ENCODE data around the gene RGS16.

The RGS16 gene

GRCh38 chr1:182570611-182570970 is 33.6 kb downstream of the RGS16 start:
- DNase-seq: no peak

- DNase-seq: no peak
Observed at GRCh38 chr1:182569939-182570610, 34.1 kb downstream of the RGS16 start.

DNA sequence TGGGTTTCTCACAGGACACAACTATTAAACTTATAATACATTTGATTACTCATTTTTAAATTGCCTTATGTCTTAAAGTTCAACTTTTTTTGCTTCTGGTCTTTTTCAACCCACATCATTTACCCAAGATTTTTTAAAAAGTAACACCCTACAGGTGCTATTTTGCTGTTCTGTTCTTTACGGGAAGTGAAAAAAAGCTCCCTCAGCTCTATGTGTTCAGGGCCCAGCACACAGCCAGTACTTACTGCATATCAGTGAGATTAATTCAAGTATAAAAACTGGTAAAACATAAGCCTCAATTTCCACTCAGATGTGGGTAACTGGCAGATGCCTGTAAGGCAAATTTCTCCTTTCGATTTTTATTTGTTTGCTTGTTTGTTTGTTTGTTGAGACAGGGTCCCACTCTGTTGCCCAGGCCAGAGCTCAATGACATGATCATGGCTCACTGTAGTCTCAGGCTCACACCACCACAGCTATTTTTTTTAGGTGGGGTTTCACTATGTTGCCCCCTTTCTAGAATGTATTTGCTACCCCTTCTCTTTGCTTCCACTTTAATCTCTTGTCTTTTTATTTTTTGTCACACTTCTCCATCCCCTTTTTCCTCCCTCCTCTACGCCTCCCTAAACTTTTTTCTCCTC is 35.4 kb downstream of the RGS16 start:
- no peak for DNase-seq

GRCh38 chr1:182567629-182568028 is 36.6 kb downstream of the RGS16 start:
- DNase-seq: no peak

DNA sequence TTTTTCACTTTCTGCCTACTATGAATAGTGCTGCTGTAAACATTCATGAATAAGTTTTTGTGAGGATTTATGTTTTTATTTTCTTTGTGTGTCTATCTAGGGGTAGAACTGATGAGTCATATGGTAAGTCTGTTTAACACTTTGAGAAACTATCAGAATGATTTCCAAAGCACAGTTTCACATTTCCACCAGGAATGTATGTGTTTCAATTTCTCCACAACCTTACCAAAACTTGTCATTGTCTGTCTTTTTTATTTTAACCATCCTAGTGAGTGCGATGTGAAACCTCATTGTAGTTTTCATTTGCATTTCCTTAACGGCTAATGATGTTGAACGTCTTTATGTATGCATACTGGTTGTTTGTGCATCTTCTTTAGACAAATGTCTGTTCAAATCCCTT is 38.7 kb downstream of the RGS16 start:
- DNase-seq: no peak

DNA sequence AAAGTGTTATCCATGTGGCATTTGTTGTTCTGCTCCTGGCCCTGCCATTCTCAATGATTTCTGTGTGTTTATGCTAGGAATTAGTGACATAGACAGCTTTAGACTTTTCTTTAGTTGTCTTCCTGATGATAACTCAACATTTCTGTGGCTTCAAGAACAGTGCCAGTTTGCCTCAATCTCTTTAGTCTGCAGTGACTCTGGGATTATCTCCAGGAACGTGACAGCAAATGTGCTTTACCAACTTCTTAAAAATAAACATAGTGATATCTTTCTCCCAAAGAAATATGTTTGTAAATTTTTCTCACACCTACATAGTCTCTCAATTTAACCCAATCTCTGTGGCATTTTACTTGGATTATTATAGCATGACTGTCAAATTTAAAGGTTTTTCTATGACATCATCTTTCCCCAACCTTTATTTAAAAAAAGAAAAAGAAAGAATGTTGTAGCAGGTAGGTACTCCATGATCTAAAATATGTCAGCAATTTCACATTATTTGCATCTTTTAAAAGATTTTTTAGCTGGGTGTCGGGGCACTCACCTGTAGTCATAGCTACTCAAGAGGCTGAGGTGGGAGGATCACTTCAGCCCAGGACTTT is 39.7 kb downstream of the RGS16 start:
- no peak for DNase-seq

- no peak for DNase-seq
Observed at GRCh38 chr1:182563095-182563494, 41.1 kb downstream of the RGS16 start.

DNA sequence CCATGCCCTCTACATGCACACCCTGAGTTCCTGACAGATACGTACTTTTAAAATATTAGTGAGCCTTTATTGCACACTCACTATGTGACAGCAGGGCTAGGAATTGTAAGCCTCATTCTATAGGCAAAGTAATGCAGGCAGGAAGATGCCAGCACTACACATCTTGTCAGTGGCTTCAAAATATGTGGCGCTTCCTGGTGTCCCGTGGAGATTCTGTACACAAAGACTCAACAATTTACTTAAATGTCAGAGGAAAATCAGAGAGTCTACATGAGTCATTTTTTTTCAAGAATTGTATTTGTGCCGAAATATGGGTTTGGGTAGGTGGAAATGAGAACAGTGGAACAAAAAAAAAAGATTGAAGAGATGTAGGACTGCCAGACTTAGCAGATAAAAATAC is 42.7 kb downstream of the RGS16 start:
- DNase-seq: no peak

DNA sequence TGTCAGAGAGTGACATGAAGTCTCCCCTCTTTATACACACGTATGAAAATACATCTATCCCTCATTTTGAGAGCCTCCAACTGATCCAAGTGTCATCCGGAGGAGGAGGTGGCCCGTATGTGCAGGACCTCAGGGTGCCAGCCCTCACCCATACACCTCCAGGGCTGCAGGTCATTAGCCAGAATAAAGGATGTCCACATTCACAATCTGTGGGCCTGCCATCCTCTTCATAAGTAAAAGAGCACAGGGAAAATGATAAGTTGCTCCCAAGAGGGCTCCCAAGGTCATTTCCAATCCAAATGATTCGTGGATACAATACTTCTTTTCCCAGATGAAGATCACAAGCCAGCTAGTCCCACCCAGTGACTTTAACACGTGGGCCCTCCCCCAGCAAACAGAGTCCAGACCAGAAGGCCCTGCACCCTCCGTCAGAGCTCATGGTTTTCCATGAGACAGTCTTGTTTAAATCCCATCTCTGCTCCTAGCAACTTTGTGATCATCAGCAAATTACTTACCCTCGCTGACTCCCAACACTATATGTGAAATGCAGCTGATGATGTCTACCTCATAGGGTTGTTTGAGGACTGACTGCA is 43.7 kb downstream of the RGS16 start:
- DNase-seq: no peak

GRCh38 chr1:182556279-182556678 is 47.9 kb downstream of the RGS16 start:
- DNase-seq: no peak

DNA sequence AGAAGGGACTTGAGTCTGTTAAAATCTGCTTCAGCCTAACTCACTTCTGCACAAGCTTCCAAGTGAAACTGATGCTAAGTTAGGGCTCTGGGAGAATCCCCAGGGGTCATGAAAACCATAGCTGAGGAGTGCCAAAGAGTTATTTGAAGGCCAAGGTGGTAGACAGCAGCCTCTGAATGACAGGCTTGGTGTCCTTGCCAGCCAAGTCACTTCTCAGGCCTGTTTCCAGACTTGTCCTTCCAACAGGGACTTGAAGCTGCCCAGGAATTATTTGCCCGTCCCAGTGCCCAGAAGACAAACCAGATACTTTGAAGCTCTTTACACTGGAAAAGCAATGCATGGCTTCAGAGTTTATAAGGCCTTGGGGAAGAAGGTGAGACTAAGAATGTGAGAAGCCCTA is 48.7 kb downstream of the RGS16 start:
- no peak for DNase-seq

GRCh38 chr1:182552527-182552926 is 51.7 kb downstream of the RGS16 start:
- no peak for DNase-seq

DNA sequence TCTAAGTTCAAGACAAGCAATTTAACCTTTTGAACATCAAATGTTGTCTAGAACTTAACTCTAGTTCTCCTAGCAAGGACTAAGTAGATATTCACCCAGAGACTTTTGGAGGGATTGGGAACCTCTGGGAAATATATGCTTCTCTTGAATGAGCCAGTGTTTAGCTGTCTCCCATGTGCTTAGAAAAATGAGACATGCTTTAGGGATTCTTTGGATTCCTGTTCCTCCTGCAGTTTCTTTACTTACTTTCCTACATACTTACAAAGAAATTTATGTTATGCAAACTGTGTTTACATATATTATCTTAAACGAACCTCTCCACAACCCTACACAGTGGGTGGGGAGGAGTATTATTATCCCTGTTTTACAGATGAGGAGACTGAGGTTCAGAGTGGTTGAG is 54.4 kb downstream of the RGS16 start:
- no peak for DNase-seq

DNA sequence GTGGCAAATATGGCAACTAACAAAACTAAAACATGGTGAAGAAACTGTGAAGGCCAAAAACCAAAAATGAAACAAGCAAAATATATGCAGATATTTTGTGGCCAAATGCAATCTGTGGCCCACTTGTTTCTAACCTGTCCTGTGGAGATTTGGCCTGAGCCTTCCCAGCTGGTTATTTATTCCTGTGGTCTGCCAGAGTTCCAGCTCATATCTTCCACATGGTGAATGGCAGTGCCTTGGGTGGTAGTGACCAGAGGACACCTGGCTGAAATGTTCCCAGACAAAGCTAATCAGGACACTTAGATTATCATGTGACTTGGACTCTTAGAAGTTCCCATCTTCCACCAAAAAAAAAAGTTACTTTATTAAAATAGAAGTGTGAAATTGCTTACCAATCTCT is 54.8 kb downstream of the RGS16 start:
- DNase-seq: no peak
